COR-L47 (cell line): ENCODE measurements around the gene MAP4K1.

Experiments used
- DNase-seq: peaks from one replicate; lab custom pipeline; 2025; lab: John Stamatoyannopoulos, UW

MAP4K1 gene

GRCh38 chr19:38617764-38618589 is at the start of gene MAP4K1:
TSS of gene MAP4K1 (minus strand) at chr19:38617953. CDS start at chr19:38617895, 58 bp downstream.
- DNase-seq: no peak

- no peak for DNase-seq
These were observed 49.1 kb upstream of the MAP4K1 start for GRCh38 chr19:38666663-38667511.

GRCh38 chr19:38665950-38666662 is 48.4 kb upstream of the MAP4K1 start:
- DNase-seq: no peak

GRCh38 chr19:38665219-38665931 is 47.6 kb upstream of the MAP4K1 start:
- DNase-seq: no peak

GRCh38 chr19:38664503-38665211 is 46.9 kb upstream of the MAP4K1 start:
- no peak for DNase-seq

- DNase-seq: no peak
These were observed 46.3 kb upstream of the MAP4K1 start for GRCh38 chr19:38663957-38664502.

- DNase-seq: no peak
These were observed 45.5 kb upstream of the MAP4K1 start for GRCh38 chr19:38663156-38663651.

- no peak for DNase-seq
These were observed 44.9 kb upstream of the MAP4K1 start for GRCh38 chr19:38662537-38663155.

- no peak for DNase-seq
These were observed 44.2 kb upstream of the MAP4K1 start for GRCh38 chr19:38661996-38662395.

- no peak for DNase-seq
These were observed 43.4 kb upstream of the MAP4K1 start for GRCh38 chr19:38661136-38661535.

GRCh38 chr19:38660724-38661123 is 43.0 kb upstream of the MAP4K1 start:
- no peak for DNase-seq

- peak; percentile 78 for DNase-seq
These were observed 40.9 kb upstream of the MAP4K1 start for GRCh38 chr19:38658462-38659306.

GRCh38 chr19:38657633-38658222 is 40.0 kb upstream of the MAP4K1 start:
- no peak for DNase-seq

- no peak for DNase-seq
These were observed 38.6 kb upstream of the MAP4K1 start for GRCh38 chr19:38656171-38656981.

GRCh38 chr19:38655148-38655824 is 37.5 kb upstream of the MAP4K1 start:
- DNase-seq: no peak

GRCh38 chr19:38654628-38655055 is 36.9 kb upstream of the MAP4K1 start:
- no peak for DNase-seq

- DNase-seq: no peak
These were observed 35.3 kb upstream of the MAP4K1 start for GRCh38 chr19:38653028-38653571.
